K562 (cell line): ENCODE results near the gene CXCL1. TPM values are rescaled to one million over a fixed set of nuclear protein-coding genes. Genes with fewer than 3 reads are reported as not detected.

ENCODE experiments used
- AFF1 ChIP-seq, 2 experiments: fragments of 450-650 bp; IDR thresholded peaks; 2 replicates each; pipeline ENCODE4 v1.6.1; 2018; ENCODE audit warnings: mild to moderate bottlenecking in 2 of 2, low read depth in 1 of 2; ENCODE audit not compliant: partially characterized antibody in 2 of 2
- CC2D1A ChIP-seq: fragments of 450-650 bp; IDR thresholded peaks from 2 replicates; pipeline ENCODE4 v1.6.1; 2017; ENCODE audit warnings: mild to moderate bottlenecking
- POLR2AphosphoS5 ChIP-seq: IDR thresholded peaks from 2 replicates; pipeline ENCODE4 v1.6.1; 2011; ENCODE audit warnings: mild to moderate bottlenecking, low read depth, low read length, moderate library complexity; ENCODE audit not compliant: control insufficient read depth, insufficient read depth
- TAF7 ChIP-seq: fragments of 450-650 bp; IDR thresholded peaks from 2 replicates; pipeline ENCODE4 v1.6.1; 2016; ENCODE audit warnings: missing genetic modification characterization, missing compliant biosample characterization
- TBL1XR1 ChIP-seq, 2 experiments: IDR thresholded peaks; 2 replicates each; pipeline ENCODE4 v1.6.1; 2012; ENCODE audit warnings: improper control_type of control experiment in 2 of 2, low read length in 2 of 2, mild to moderate bottlenecking in 1 of 2
- TFE3 ChIP-seq: fragments of 450-650 bp; formaldehyde crosslinking; IDR thresholded peaks from 2 replicates; pipeline ENCODE4 v1.4.0; 2020; ENCODE audit warnings: mild to moderate bottlenecking, mixed read lengths
- WHSC1 ChIP-seq: IDR thresholded peaks from one replicate; pipeline ENCODE4 v1.6.1; 2012; ENCODE audit warnings: low read length, control low read depth, inconsistent platforms
- XRCC4 ChIP-seq: IDR thresholded peaks from one replicate; pipeline ENCODE4 v1.6.1; 2011; ENCODE audit not compliant: insufficient read depth, insufficient read length; ENCODE audit errors: extremely low read depth
- ZKSCAN1 ChIP-seq: fragments of 150-350 bp; IDR thresholded peaks from 2 replicates; pipeline ENCODE4 v1.6.1; 2016; ENCODE audit warnings: low read depth, low read length
- ZNF134 ChIP-seq: fragments of 250-450 bp; sonication (Bioruptor Pico); conservative IDR thresholded peaks from 2 replicates; pipeline ENCODE4 v1.4.0; 2020
- ZNF143 ChIP-seq: sonication (generic); formaldehyde crosslinking; IDR thresholded peaks from 2 replicates; pipeline ENCODE4 v1.9.0; 2022; ENCODE audit warnings: mild to moderate bottlenecking, missing genetic modification reagents
- ZNF277 ChIP-seq: fragments of 250-450 bp; sonication (Bioruptor Pico); IDR thresholded peaks from 2 replicates; pipeline ENCODE4 v1.8.0; 2022; ENCODE audit warnings: inconsistent platforms, mild to moderate bottlenecking, moderate library complexity, borderline replicate concordance
- ZNF76 ChIP-seq: fragments of 250-450 bp; sonication (Bioruptor Pico); IDR thresholded peaks from 2 replicates; pipeline ENCODE4 v1.4.0; 2020; ENCODE audit warnings: mild to moderate bottlenecking, moderate library complexity, borderline replicate concordance
- polyA plus RNA-seq, 8 experiments: library from polyadenylated mRNA; depleted of rRNA in 4 of 8; stranded (reverse) in 5 of 8; unstranded in 3 of 8; fragments of >200 nt; fragmentation: Nextera tagmentation in 2 of 8; fragmentation: Illumina TruSeq in 1 of 8; extraction: Ambion mirVana in 2 of 8; extraction: Trizol in 1 of 8; gene quantifications; 2 replicates each; pipeline versions ENCODE4 v1.2.1 to v1.2.3, GENCODE V29; 2011 to 2014; ENCODE audit warnings: inconsistent platforms in 1 of 8, missing spikeins in 1 of 8
- total RNA-seq, 7 experiments: library from RNA; depleted of rRNA in 6 of 7; stranded (reverse); fragments of >200 nt in 6 of 7; fragmentation: Illumina TruSeq in 2 of 7; extraction: Trizol in 2 of 7; gene quantifications; 2 replicates each; pipeline versions ENCODE4 v1.2.1 to v1.2.3, GENCODE V29; 2011 to 2021; ENCODE audit warnings: low replicate concordance in 1 of 7
- TF ChIP-seq, protein P1 (sequence below): fragments of 250-450 bp; sonication (Bioruptor Pico); IDR thresholded peaks from 2 replicates; pipeline ENCODE4 v1.6.1; 2021; ENCODE audit warnings: mild to moderate bottlenecking
- TF ChIP-seq, protein P2 (sequence below): sonication (generic); formaldehyde crosslinking; IDR thresholded peaks from 2 replicates; pipeline ENCODE4 v1.8.1; 2023; ENCODE audit warnings: missing genetic modification reagents, mild to moderate bottlenecking, borderline replicate concordance

CXCL1 gene
- total and polyA plus RNA-seq, 9 of the 15 experiments (the other 6 are each of a cell fraction or from before 2014, with no cell fraction given): 0.07 to 2.2 (median 0.32) TPM; not detected in 3

- TF ChIP-seq POLR2AphosphoS5 (peak; percentile 76), WHSC1 (no peak), ZKSCAN1 (no peak), ZNF277 (CRISPR knock-in tag) (no peak), TBL1XR1 (IDR thresholded peaks at IDR 0.05; ENCODE audit: low read length in 2 of 2) (peak in 1 of 2 experiments; percentile 87; a peak in 2 of 4 replicates), ZNF76 (CRISPR knock-in tag) (no peak), XRCC4 (no peak), TFE3 (no peak), ZNF134 (CRISPR knock-in tag) (no peak), CC2D1A (peak; percentile 89), ZNF143 (CRISPR knock-in tag) (no peak), AFF1 (IDR thresholded peaks at IDR 0.05; ENCODE audit: low read depth in 1 of 2, partially characterized antibody in 2 of 2) (peak in 1 of 2 experiments; percentile 61), TAF7 (tag) (no peak)
- TF ChIP-seq, protein P1, sequence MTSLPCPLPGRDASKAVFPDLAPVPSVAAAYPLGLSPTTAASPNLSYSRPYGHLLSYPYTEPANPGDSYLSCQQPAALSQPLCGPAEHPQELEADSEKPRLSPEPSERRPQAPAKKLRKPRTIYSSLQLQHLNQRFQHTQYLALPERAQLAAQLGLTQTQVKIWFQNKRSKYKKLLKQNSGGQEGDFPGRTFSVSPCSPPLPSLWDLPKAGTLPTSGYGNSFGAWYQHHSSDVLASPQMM (CRISPR knock-in tag): no peak
- TF ChIP-seq, protein P2, sequence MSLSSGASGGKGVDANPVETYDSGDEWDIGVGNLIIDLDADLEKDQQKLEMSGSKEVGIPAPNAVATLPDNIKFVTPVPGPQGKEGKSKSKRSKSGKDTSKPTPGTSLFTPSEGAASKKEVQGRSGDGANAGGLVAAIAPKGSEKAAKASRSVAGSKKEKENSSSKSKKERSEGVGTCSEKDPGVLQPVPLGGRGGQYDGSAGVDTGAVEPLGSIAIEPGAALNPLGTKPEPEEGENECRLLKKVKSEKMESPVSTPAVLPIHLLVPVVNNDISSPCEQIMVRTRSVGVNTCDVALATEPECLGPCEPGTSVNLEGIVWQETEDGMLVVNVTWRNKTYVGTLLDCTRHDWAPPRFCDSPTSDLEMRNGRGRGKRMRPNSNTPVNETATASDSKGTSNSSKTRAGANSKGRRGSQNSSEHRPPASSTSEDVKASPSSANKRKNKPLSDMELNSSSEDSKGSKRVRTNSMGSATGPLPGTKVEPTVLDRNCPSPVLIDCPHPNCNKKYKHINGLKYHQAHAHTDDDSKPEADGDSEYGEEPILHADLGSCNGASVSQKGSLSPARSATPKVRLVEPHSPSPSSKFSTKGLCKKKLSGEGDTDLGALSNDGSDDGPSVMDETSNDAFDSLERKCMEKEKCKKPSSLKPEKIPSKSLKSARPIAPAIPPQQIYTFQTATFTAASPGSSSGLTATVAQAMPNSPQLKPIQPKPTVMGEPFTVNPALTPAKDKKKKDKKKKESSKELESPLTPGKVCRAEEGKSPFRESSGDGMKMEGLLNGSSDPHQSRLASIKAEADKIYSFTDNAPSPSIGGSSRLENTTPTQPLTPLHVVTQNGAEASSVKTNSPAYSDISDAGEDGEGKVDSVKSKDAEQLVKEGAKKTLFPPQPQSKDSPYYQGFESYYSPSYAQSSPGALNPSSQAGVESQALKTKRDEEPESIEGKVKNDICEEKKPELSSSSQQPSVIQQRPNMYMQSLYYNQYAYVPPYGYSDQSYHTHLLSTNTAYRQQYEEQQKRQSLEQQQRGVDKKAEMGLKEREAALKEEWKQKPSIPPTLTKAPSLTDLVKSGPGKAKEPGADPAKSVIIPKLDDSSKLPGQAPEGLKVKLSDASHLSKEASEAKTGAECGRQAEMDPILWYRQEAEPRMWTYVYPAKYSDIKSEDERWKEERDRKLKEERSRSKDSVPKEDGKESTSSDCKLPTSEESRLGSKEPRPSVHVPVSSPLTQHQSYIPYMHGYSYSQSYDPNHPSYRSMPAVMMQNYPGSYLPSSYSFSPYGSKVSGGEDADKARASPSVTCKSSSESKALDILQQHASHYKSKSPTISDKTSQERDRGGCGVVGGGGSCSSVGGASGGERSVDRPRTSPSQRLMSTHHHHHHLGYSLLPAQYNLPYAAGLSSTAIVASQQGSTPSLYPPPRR (CRISPR knock-in tag): no peak
Measured at GRCh38 chr4:73832651-73833237, 36.4 kb upstream of the CXCL1 start (continued).
